Measurements from ENCODE around the gene ENG.
"Not testable (repeated sequence)": the region's sequence is repeated elsewhere in the genome, so short reads cannot be mapped to it uniquely, and the experiment has no call there.

ENG gene

DNA sequence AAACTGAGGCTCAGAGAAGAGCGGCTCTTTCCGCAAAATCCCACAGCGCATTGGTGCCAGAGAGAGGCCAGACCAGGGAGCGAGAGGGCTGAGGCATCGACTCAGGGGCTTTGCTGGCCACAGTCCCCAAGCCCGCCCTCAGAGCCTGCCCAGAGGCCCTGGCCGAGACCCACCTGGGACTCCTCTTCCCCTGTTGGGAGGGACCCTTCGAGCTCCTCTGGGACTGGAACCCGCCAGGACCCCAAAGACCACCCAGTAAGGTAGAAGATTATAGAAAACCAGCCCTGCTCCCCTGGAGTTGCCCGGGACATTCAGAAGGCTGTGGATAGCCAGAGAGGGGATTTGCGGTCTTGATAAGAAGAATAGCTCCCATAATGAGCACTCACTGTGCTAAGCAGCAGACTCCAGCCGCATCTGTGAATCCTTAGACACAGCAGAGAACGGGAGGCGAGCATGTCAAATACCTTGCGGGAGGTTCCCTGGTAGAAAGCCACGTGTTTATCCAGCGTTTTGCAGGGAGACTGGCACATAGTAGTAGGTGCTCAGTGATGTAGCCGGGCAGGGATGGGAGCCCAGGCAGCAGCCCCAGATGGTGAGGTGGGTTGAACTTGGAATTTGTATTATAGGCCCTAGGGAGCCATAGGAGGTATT is 23.7 kb upstream of the ENG start:
- no peak for DNase-seq

DNA sequence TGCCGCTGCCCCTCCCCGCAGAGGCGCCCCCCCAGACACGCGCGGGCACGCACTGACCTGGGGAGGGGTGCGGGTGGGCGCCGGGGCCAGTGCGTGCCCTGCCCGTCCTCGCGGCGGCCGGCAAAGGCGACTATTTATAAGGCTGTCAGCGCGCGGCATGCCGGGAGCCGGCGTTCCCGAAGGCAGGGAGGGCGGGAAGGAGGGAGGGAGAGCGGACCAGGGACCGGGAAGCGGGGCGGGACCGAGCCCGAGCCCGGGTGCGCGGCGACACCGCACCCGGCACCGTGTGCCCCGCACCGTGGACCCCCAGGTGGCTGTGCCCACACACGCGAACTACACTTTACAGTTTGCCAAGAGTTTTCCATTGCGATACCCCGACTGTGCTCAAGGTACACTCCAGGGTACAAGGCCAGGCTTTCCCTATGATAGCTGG is 23.1 kb upstream of the ENG start, which contains the start of gene AK1:
Gene AK1, minus strand, starts transcription at position 110 of the 433 bp plus-strand sequence. CDS start 3,058 bp downstream, outside the sequence.
- peak; percentile 65 for DNase-seq

DNA sequence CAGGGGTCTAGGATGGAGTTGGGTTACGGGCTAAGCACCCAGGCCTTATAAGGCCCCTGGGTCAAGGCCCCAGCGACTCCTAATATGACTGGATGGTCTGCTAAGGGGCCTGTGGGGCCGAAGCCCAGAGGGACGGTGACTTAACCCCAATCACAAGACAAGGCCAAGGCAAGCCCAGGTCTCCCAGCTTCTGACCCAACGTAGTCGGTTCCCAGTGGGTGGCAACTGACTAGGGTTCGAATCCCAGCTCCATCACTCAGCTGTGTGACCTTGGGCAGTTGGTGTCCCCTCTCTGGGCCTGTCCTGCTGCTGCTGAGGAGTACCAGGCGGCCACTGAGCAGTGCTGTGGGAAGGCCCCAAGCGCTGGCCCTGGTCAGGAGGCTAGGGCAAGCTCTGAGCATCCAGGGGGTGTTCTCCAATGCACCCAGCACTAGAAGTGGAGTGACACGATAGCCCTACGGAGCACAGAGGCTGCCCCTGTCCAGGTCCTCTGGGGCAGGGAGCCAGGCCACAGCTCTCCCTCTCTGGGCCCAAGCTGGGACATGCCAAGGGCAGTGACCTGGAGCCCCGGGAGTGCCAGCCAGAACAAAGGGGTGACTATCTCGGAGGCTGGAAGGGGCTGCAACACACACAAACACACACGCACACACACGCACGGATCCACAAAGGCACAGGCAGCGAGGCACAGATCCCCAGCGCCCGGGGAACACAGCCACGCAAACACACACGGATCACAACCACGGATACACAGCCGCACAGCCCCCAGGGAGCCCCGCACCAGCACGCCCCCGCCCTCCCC is 22.5 kb upstream of the ENG start:
- no peak for DNase-seq

GRCh38 chr9:127876026-127876763 is 21.7 kb upstream of the ENG start:
- no peak for DNase-seq

DNA sequence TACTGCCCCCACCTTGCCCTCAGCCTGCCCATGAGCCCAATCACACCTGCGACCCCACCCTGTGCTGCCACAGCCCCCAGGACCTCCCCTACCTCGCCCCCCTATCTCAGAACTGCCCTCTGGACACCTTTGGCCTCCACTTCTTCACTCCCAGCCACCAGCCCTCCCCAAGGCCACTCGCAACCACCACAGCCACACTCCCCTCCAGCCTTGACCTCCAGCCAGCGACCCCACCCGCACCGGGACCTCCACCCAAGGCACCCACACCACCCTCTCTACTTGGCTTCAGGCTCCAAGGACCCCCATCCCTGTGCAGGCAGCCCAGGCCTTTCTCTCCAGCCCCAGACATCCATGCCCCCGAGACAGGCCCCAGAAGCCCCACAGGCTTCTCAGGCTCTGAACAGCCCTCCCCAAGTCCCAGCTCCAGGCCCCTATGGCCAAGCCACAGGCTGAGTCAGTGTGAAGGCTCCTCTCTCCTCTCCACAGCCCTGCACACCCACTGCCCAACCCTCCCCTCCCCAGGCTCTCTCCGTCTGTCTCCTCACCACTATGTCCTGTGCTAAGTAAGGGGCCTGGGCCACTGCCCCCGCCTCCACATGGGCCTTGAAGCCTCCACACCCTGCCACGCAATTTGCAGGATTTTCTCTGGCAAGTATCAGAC is 21.0 kb upstream of the ENG start:
- peak; percentile 65 for DNase-seq

GRCh38 chr9:127874301-127875221 is 20.1 kb upstream of the ENG start:
- DNase-seq, result no peak

DNA sequence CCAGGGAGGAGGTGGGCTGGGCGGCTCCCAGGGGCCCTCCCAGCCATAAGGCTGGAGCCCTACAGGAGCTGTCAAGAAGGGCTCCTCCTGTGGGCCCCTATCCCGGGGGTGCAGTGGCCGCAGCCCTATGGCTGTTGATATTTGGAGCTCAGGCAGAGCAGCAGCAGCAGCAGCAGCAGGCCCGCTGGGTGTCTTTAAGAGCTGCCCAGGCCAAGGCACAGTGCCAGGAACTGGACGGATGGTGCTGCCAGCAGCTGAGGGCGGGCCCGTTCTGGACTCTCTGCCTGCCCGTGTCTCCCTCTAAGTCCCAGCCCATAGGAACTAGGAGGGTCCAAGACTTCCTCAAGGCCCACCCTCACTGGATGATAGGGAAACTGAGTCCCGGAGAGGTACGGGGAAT is 19.4 kb upstream of the ENG start:
- DNase-seq, result no peak

DNA sequence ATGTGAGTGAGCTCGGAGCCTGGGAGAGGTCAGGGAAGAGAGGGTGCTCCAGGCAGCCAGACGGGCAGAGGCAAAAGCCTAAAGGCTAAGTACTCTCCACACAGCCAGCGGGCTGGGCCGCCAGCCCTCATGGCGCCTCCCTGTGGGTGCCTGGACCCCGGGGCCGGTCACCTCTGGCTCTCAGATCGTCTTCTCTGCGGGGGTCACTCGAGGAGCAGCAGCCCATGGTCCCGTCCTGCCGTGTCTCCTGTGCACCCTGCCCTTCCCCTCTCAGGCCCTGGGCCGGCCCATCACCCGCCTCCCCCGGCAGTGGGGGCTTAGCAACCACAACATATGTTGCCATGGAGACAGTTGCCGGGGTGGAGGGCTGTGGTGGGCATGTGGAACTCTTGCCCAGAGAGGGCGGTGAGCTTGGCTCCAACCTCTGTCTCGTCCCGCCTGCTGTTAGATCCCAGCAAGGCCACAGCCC is 18.8 kb upstream of the ENG start:
- no peak for DNase-seq

DNA sequence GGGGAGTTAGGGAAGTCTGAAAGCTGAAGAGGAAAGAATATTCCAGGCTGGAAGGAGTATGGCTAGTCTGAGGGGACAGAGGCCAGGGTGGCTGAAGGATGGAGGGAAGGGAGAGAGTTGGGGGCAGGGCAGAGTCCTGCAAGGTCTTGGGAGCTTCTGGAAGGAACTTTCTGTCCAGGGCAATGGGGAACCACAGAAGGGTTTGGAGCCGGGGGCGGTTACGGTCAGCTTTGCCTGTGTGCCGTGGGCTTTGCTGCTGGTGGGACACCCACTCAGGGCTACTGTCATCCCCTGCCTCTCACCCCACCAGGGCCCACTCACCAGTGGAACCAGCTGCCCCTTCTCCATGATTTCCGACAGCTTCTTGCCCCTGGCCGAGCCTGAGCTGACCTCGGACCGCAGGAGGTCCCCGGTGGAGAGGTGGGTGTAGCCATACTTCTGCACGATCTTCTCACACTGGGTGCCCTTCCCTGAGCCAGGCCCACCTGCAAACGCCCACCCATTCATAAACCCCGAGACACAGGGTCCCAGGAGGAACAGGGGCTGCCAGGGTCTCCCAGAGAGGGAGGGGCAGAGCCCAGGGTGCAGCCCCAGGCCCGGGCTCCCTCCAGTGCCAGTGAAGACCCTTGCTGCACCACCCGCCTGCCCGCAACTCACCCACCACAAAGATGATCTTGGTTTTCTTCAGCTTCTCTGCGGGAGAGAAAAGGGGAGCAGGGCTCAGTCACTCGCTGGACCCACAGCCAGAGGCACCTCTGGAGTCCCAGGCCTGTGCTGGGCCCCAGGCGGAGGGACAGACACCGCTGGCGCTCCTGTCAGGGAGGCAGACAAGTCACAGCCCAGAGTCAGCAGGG is 18.1 kb upstream of the ENG start:
- no peak for DNase-seq

DNA sequence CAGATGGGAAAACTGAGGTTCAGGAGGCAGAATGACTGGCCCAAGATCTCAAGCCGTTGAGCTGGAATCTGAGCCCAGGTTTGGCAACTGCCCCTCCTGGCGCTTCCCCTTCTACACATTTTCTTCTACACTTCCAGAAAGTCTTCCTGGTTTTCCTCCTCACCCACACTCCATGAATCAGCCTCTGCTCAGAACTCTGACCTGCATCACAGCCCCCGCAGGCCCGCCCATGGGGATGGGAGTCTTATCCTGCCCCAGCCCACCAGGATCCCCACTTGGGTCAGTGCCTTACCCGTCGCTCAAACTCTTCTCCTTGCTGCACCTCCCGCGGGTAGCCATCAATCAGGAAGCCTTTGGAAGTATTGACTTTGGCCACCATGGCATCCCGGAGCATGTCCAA is 17.1 kb upstream of the ENG start:
- DNase-seq, result no peak

GRCh38 chr9:127870887-127871286 is 16.4 kb upstream of the ENG start:
- no peak for DNase-seq

GRCh38 chr9:127870153-127870491 is 15.7 kb upstream of the ENG start:
- DNase-seq, result not testable (repeated sequence)

- DNase-seq, result peak; percentile 80
These were observed 15.1 kb upstream of the ENG start for GRCh38 chr9:127869310-127870152.

DNA sequence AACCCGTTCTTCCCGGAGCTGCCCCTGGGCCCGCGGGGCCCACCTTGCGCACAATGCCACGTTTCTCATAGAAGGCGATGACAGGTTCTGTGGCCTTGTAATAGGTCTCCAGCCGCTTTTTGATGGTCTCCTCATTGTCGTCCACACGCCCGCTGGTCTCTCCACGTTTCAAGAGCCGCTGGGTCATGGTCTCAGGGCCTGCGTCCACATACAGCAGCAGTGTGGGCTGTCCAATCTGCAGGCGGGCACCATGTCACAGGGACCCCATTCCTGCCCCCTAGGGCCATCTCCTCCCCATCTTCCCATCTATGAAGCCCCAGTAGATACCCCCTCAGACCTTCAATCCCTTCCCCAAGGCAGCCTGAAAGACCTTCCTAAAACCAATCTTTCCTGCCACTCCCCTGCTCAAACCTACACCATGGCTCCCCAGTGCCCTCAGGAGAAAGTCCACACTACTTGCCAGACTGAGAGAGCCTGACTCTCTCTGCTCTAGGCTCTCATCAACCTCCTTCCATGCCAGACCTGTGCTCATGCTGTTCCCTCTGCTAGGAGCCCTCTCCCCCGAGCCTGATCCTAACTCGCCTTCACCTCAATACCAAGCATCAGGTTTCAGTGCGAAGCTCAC is 13.9 kb upstream of the ENG start:
- no peak for DNase-seq

DNA sequence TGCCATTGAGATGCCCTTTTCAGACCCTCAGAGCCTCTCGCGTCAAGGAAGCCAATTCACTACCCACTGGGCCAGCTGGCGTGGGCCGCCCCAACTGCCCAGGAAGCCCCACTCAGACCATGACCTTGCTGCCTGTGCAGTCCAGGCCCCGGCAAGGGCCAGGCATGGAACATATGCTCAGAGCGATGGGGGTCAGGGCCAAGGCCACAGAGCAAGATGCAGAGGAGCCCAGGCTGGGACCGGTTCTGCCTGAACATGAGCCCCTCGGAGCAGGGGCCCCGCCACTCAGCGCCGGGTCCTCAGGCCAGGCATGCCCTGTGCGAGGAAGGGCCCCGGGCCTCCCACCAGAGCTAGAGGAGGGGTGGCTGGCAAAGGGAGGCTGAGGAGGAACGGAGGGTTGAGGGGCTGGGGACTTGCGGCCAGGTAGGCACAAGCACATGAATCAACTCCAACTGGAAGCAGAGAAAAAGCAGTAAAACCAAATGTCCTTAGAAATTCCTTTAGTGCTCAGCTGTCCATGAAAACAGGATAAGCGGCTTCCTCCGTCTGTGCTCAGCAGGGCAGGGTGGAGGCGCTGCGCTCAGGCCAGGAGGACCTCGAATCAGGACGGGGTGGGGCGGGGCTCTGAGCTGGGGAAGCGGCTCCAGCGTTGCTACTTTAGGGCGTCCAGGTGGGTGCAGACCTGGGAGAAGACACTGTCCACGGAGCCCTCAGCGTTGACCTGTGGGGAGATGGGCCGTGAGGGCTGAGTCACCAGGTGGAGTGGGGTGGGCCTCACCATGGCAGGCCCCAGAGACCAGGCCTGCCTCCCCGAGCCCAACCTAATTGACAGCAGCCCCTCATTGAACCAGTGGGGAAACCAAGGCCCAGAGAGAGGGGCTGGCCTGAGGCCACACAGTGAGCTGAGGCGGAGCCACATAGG is 13.2 kb upstream of the ENG start:
- no peak for DNase-seq

DNA sequence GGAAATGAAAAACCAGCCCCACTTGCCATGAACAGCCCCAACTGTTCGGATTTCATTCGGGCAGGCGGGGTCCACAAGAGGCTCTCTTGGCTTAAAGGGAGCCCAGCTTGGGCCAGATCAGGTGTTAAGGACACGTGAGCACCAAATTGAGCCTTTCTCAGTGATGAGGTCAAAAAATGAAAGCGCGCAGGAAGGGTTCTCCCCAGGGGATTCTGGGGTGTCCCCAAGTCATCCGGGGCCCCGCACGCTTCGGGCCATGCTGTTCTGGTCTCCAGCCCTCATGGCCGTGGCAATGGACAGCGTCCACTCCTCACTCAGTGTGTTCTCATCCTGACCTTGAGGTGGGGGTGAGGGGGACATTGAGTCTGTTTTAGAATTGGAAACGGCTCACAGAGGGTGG is 12.1 kb upstream of the ENG start:
- DNase-seq, result no peak

- no peak for DNase-seq
These were observed 11.4 kb upstream of the ENG start for GRCh38 chr9:127865645-127866464.

Data from fibroblast of skin of scalp (primary cell).